HG03095 (cell line): ENCODE measurements around the gene MEGF11.
"Not testable (repeated sequence)": the region's sequence is repeated elsewhere in the genome, so short reads cannot be mapped to it uniquely, and the experiment has no call there.

Source experiments
- ATAC-seq: cut with Tn5 transposase; IDR thresholded peaks from one replicate; pipeline ENCODE4 v1.9.1; 2021; ENCODE audit warnings: moderate library complexity; ENCODE audit not compliant: unreplicated experiment

The MEGF11 gene

DNA sequence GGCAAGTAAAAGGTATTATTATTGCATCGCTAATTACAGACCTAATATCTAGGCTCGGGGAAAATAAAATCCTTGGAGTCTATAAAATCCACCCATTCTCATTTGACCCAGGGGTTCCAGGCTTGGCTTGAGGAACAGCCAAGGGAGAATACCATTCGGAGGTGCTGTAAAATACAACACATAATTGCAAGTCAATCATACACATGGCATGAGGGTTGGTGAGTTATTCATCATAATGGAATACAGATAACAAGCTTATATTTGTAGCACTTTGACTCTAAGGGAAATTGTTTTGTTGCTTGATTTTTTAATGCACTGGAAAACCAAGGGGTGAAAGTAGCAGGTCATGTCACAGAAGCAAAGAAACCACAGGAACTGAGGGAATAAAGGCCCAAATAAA, 23.0 kb upstream of the MEGF11 start:
- ATAC-seq: no peak

DNA sequence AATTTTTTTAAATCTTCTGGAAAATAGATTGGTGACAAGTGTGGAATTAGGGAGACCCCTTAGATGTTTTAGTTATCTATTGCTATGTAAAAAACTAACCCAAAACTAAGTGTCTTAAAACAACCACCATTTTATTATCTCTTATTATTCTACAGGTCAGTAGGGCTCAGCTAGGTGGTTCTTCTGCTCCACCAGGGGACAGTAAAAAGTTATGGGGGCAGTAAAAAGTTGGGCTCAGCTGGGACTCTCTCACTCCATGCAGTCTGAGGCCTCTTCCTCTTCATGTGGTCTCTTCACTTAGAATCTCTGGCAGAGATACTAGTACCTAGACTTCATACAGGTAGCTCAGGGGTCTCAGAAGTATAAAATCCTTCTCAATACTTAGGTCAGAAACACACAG, 21.8 kb upstream of the MEGF11 start:
- no peak for ATAC-seq

DNA sequence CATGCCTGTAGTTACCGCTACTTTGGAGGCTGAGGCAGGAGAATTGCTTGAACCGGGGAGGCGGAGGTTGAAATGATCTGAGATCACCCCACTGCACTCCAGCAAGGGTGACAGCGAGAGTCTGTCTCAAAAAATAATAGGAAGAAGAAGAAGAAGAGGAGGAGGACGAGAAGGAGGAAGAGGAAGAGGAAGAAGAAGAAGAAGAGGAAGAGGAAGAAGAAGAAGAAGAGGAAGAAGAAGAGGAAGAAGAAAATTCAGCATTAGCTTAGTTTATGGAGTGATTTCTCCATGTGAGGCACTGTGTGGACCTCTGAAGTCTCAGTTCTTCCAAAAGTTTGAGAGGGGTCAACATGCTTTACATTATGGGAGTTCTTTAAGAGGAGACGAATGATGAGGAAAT, 17.4 kb upstream of the MEGF11 start:
- no peak for ATAC-seq

DNA sequence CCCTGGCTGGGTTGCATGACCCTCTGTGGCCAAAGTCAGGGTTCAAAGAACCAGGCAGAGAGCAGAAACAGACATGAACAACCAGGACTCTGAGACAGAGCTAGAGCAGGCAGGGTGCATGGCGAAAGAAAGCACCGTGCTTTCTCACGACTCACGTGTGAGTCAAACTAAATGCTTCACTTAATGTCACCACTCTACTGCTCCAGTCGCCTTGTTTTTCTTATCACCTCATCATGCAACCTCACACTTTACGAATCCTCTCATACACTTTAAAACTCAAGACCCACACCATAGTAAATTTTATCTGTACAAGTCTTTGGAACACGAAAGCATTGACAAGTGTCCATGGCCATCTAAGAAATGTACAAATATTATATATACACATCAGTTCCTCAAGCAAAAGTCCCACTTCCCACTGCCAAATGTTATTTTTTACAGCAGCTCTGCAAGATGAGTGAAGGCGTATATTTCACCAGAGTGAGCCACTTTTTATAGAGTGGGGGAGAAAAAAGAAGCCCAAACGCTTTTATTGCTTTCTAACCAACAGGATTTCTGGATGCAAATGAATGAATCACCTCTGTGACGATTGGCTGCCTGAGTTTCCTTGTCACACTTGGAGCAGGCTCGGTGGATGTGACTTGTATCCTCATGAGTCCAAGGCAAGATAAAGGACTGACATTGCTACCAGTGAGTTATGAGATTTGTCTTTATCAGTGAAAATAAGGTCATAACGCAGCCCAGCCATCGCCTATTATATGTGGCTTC, 16.0 kb upstream of the MEGF11 start:
- no peak for ATAC-seq

DNA sequence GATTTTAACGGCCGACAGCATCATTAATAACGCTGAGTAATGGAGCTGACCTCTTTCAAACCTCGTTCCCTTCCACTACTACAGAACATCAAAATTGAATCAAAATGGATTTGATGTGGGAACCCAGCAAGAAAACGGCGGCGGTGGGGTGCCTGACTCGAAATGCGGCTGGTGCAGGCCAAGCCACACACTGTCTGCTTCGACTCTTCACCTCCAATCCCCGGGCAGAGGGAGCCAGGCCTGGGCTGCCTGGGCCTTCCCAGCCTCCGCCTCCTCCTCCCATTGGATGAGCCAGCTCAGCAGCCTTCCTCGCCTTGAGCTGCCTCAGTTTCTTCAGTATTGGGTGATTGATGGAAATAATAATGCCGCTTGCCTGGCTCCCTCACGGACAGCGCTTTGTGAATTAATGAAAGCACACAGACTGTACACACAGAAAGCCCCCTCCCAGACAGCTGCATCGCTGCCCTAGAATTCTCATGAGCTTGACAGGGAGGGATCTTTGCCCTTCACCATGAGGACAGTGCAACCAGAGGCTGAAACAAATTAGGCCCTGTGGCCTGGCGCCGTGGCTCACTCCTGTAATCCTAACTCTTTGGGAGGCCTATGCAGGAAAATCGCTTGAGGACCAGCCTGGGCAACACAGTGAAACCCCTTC, 11.4 kb upstream of the MEGF11 start:
- no peak for ATAC-seq

DNA sequence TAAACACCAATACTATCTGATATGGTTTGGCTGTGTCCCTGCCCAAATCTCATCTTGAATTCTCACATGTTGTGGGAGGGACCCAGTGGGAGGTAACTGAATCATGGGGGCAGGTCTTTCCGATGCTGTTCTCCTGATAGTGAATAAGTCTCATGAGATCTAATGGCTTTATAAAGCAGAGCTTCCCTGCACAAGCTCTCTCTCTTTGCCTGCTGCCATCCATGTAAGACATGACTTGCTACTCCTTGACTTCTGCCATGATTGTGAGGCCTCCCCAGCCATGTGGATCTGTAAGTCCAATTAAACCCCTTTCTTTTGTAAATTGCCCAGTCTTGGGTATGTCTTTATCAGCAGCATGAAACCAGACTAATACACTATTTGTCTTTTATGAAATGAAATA, 9.3 kb upstream of the MEGF11 start:
- not testable (repeated sequence) for ATAC-seq

DNA sequence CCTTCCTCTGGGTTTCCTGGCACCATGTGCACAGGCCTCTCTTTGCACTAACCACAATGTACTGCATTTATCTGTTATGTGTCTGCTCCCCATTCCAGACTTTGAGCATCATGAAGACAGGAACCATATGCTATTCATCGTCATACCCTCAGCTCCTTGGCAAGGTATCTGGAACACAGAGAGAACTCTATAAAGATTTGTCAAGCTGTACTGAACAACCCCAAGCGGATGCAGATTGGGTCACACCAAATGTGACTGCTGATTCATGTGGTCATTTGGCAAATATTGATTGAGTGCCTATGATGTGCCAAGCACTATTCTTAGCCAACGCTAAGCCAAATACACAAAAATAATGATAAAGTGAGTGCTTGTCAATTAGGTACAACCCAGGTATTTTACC, 7.5 kb upstream of the MEGF11 start:
- ATAC-seq: no peak

DNA sequence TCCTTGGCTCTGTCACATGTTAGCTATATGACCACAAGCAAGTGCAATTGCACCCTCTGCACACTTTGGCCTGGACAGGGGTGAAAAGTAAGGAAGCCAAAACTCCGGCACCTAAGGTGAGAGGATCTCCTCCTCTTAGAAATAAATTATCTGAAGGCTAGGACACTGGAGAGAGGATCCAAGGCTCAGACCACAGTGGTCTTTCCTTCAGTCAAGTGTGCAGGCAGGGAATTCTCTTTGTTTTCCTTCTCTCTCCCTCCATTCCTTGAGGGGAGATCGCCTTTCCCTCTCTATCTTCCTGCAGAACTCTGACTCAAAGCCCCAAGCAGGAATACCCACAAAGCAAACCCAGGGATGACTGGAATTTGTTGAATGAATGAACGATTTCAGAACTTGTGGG, 3.1 kb upstream of the MEGF11 start:
- ATAC-seq: no peak

DNA sequence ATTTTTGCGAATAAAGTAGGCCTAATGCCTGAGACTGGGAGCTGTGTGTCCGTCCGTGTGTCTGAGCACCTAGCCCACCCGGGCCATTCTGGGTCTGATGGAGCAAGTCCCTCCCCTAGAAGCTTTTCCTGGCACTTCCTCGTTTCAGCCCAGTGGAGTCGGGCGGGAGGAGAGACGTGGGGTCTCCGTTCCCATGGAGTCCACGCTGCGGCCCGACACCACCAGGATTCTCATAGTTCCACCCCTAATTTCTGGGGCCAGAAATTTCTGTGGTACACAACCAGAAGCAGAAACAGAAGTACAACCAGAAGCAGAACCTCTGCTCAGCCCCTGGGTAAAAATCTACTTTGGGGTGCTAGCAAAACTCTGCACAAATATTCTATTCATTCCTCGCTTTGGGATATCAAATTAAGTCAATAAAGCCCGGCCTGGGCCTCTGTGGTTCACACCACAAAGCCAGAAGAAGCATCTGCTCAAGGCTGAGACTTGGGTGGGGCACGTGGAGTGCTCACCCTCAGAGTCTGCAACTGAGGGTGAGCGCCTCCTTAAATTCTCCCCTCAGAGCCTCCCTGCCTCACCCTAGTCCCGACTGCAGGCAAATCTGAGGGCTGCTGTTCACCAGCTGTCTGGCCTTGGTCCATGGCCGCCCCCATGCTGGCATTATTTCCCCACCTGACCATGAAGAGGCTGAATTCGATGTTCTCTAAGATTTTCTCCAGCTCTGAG, 1.6 kb upstream of the MEGF11 start:
- no peak for ATAC-seq

DNA sequence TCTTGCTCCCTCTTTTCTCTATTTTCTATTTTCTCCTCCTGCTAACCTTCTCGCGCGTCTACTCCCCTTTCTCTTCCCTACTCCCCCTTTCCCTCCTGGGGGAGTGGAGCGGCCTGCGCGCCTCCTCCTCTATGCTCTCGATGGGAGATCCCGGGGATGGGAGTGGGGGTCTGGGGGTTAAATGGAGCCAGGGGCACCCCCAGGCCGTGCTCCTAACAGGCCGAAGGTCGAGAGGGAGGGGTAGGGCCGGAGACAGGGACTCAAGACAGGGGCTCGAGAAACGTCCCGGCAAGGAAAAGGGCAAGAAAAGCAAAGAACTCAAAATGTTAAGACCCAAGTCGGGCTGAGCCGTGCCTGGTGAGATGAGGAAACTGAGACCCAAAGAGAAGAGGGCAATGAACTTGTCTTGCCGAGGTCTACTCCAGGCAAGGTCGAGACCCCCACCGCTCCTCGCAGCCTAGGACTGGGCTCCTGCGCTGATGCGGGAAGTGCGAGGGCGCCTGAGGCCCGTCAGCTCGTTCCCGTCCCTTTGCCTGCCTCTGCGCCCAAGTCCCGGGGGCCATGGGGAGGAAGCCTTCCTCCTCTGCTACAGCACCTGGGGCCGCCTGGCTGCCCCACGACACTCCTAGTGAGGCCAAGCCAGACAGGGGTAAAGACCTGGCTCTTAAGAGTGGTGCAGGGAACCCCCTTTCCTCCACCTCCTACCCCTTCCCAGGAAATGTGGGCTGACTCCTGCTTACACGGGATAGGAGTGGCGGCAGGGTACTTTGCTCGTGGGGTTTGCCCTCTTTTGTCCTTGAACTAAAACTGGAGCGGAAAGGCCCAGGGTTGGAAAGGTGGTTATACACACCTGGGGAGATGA, 770 bp upstream of the MEGF11 start:
- ATAC-seq: no peak

DNA sequence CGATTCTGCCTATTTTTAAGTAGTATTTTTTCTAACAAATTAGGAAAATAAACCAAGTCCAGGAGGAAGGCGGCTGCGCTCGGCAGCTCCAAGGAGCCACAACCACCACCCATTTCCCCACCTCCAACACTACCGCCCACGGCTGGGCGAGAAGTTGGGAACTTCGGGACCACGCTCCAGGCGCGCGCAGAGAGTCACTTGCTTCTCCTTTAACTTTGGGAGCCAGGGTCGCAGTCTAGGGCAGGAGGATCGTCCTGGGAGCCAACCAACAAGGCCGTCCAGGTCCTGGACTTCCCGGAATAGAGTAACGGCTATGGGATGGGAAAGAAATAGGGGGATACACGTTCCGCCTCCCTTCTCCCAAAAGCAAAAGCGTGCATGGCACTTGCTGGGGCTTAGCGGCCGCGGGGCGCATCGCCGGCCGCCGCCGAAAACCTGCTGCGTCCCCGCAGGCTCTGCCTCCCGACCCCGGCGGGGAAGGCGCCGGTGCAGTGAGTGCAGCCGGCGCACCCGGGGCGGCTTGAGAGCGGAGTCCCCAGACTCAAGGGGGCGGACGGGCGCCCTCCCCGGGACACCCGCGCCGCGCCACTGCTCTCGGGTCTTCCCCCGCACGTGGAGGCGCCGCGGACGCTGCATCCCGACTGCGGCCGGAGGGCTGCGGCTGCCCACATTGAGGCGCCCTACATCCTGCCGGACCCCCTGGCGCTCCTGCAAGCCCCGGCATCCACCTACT, 699 bp downstream of the MEGF11 start:
- no peak for ATAC-seq

DNA sequence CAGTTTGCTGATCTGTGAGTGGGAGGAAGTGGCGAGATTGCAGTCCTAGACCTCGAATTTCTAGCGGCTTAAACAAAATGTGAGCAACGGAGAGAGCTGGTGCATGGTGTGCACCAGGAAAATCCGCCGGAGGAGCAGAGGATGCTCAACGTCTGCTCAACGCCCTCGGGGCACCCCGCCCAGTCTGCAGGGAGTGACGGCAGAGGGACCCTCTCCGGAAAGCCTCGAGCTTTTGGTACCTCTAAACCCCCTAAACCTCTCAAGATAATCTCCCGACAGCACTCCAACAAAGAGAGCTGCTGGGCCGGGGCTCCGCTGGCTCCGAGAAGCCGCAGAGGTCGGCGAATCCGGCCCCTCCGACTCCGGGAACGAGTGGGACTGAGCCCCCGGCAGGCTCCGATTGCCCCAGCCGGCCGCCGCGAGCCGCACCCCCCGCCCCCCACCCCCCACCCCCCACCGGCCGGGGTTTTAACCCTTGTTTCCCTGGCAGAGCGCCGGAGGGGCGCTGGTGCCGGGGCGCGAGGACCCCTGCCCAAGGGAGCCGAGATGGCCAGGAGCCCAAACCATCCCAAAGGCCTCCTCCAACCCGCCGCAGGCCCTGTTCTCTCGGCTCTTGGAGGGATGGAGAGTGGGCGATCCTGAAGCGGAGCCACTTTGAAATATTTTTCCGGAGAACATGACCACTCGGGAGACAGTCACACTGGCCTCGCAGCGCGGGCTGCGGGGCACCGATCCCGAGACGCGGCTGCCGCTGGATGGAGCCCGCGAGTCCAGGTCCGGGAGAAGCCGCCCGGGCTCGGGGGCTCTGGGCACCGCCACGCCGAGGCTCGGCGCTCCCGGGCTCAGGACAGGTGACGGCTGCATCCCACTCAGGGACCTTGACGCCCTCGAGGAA, 1.5 kb downstream of the MEGF11 start:
- no peak for ATAC-seq

DNA sequence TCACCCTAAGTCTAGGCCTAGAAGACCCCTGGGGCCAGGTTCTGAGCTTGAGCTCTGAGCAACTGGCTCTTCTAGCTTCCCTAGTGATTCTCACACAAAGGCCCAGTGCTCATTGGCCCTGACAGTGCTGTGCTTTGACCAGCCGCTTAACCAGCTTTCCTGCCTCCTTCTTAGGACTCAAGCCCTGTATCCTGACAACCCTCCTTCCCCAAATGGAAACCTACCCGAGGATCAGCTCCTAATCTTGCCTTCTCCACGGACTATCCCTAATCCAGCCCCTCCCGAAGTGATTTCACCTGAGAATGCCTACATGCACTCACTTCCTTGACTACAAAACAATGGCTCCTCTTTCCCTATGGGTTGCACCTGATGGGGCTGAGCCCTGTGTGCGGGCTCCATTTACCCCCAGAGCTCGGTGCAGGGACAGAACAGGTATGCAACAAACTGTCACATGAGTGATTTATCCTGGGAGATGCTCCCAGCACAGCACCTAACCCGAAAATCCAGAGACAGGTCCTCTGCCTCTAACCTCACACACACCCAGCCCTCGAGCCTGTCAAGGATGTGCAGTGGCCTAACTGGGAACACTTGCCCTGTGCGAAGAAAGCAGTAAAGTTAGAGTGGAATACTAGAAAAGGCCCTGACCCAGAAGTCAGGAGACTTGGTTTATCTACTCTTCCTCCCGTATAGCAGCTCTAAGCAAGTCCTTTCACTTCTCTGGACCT, 2.3 kb downstream of the MEGF11 start:
- no peak for ATAC-seq

DNA sequence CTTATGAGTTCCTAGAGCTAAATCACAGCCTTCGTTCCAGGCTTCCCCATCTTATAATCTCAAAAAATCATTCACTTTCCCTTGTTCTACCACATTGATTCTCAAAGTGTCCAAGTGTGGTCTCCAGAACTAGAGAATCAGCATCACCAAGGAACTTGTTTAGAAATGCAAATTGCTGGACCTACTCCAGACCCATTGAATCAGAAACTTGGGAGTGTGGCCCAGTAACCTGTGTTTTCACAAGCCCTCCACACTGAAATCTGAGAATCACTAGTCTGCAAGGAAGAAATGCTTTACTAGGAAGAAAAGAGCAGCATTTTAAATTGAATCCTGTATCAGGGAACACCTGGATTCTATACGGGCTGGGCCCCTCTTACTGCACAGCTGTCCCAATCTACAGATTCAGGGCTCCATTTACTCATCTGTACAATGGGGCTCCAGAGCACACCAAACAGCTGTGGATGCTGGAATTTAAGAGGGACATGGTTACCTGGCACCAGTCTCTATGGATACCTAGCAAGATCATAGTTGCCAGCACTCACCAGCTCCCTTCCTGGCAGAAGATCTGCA, 3.9 kb downstream of the MEGF11 start:
- no peak for ATAC-seq

DNA sequence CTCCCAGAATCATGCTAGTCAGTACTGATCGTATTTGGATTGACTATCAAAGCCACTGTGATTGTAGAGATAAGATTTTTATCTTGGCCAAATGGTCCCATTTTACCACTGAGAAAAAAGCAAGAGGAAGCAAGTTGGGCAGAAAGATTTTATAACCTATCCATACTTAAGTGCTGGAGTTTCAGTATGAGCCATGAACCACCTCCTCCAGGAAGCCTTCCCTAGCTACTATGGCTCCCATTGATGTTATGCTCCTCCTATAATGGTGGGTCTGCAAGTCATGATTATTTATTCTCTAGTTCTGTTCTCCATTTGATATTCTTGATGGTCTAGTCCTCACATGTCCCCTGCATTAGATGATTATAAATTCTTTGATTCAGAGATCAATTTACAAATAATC, 6.6 kb downstream of the MEGF11 start:
- no peak for ATAC-seq

DNA sequence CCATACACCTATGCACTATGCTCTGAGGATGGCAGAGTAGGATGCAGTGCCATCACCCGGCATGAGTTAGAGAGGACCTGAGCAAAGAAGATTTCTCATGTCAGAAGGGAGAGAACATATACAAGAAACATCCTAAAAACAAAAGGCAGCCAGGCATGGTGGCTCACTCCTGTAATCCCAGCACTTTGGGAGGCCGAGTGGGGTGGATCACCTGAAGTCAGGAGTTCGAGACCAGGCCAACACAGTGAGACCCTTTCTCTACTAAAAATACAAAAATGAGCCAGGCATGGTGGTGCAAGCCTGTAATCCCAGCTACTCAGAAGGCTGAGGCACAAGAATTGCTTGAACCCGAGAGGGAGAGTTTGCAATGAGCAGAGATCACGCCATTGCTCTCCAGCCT, 7.7 kb downstream of the MEGF11 start:
- not testable (repeated sequence) for ATAC-seq

DNA sequence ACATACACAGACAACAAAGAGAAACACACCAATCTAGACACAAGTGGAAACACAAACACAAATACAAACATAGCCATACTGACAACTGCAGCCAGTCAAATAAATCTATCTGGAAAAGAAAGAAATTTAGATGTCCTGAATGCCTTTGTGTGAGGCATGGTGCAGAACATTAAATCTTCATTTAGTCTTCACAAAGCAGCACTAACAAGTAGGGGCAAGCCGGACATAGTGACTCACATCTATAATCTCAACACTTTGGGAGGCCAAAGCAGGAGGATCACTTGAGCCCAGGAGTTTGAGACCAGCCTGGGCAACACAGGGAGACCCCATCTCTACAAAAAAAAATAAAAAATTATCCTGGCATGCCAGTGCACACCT, 11.7 kb downstream of the MEGF11 start:
- ATAC-seq: no peak

DNA sequence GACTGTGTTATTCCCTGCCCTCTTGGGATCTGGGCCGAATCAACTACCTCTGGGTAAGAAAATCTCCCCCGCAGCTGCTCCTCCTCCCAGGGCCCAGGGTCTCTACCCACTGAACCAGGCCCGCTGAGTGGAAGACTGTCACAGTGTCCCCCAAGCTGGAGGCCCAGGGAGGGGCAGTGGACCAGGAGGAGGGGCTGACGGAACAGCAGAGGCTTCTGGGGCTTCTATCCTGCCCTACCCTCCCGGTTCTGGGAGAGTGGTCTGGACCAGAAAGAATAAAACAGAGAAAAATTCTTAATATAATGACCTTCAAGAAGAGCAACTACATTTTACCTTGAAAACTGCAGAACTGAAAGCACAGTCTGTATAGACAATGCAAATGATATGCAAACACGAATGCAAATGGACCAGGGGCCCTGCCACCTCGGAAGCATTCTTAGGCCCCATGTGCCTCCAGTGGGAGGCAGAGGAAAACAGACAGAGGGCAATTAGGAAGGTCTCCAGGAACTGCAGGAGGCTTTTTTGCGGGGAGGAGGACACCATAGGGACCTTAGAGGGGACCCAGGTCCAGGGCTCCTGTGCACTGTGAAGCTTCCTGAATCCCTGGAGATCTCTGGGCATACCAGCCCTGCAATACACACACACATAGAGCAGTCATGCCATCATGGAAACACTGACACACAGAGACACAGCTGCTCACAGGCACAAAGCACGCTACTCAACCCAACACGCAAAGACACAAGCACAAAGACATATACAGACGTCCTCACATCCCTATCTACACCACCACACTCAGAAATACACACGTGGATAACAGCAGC, 12.3 kb downstream of the MEGF11 start:
- no peak for ATAC-seq
